ENCODE data around the gene PCDHGA2. TPM values are rescaled to one million over a fixed set of nuclear protein-coding genes. Genes with fewer than 3 reads are reported as not detected.

The PCDHGA2 gene
- total RNA-seq, 2 donors from 2014 or later: 0.22 to 0.50 TPM

GRCh38 chr5:141355641-141356040 lies 17.1 kb downstream of the PCDHGA2 start:
- H3K27ac ChIP-seq: no peak overlapping the region
- no peak overlapping the region for H3K9ac ChIP-seq (ENCODE audit: low read depth in 2 of 2, low read length in 2 of 2)
- H3K4me3 ChIP-seq: no peak overlapping the region
- no peaks in the 10 kb centered on the region for H3K27me3 ChIP-seq
- H3K4me1 ChIP-seq: no peaks in the 10 kb centered on the region
- H3K36me3 ChIP-seq: no peaks in the 10 kb centered on the region
- no peak for TF ChIP-seq CTCF (IDR thresholded peaks at IDR 0.05)
- no peaks in the 10 kb centered on the region for H3K9me3 ChIP-seq
- DNase-seq: no peak
- intact Hi-C loops (cut with DNase I): no loop called here

- Histone ChIP-seq H3K4me3 (no peak overlapping the region), H3K27ac (no peak overlapping the region), H3K9ac (ENCODE audit: low read depth in 2 of 2, low read length in 2 of 2) (no peak overlapping the region), H3K4me1 (no peaks in the 10 kb centered on the region), H3K36me3 (no peaks in the 10 kb centered on the region), H3K27me3 (no peaks in the 10 kb centered on the region), H3K9me3 (no peaks in the 10 kb centered on the region)
- intact Hi-C loops (cut with DNase I): no loop called here
- TF ChIP-seq CTCF (IDR thresholded peaks at IDR 0.05): no peak
- DNase-seq: no peak
Observed at GRCh38 chr5:141356133-141356532, 17.6 kb downstream of the PCDHGA2 start.

GRCh38 chr5:141356950-141357349 lies 18.4 kb downstream of the PCDHGA2 start:
- H3K27ac ChIP-seq: no peak overlapping the region
- H3K4me3 ChIP-seq: no peak overlapping the region
- no peaks in the 10 kb centered on the region for H3K27me3 ChIP-seq
- no peaks in the 10 kb centered on the region for H3K9me3 ChIP-seq
- H3K4me1 ChIP-seq: no peaks in the 10 kb centered on the region
- TF ChIP-seq CTCF (IDR thresholded peaks at IDR 0.05): no peak
- no peaks in the 10 kb centered on the region for H3K36me3 ChIP-seq
- intact Hi-C loops (cut with DNase I): no loop called here
- no peak for DNase-seq
- H3K9ac ChIP-seq (ENCODE audit: low read depth in 2 of 2, low read length in 2 of 2): no peak overlapping the region

GRCh38 chr5:141359790-141360426 lies 21.3 kb downstream of the PCDHGA2 start, which contains the start of gene PCDHGB2:
Gene PCDHGB2, plus strand, starts transcription at chr5:141359994. Its CDS starts 142 bp downstream, at chr5:141360136.
- Histone ChIP-seq H3K4me3 (no peak within 1 kb of the TSS), H3K36me3 (no peaks in the 10 kb centered on the region), H3K4me1 (no peaks in the 10 kb centered on the region), H3K9ac (ENCODE audit: low read depth in 2 of 2, low read length in 2 of 2) (no peak within 1 kb of the TSS), H3K27ac (no peak within 1 kb of the TSS), H3K9me3 (no peaks in the 10 kb centered on the region), H3K27me3 (no peaks in the 10 kb centered on the region)
- no peak for TF ChIP-seq CTCF (IDR thresholded peaks at IDR 0.05)
- DNase-seq: no peak
- intact Hi-C loops (cut with DNase I): no loop called here

- no peaks in the 10 kb centered on the region for H3K9me3 ChIP-seq
- no peak for TF ChIP-seq CTCF (IDR thresholded peaks at IDR 0.05)
- H3K27me3 ChIP-seq: no peaks in the 10 kb centered on the region
- H3K27ac ChIP-seq: no peak overlapping the region
- no peak overlapping the region for H3K9ac ChIP-seq (ENCODE audit: low read depth in 2 of 2, low read length in 2 of 2)
- intact Hi-C loops (cut with DNase I): no loop called here
- no peaks in the 10 kb centered on the region for H3K4me1 ChIP-seq
- no peak overlapping the region for H3K4me3 ChIP-seq
- DNase-seq: no peak
- H3K36me3 ChIP-seq: no peaks in the 10 kb centered on the region
Observed at GRCh38 chr5:141360685-141361084, 22.1 kb downstream of the PCDHGA2 start.
